ENCODE results near the gene AK9.

GRCh38 chr6:109678240-109678639 lies 12.8 kb downstream of the AK9 start:
- TF ChIP-seq POLR2AphosphoS5 (IDR thresholded peaks at IDR 0.05) (no peak), EP300 (conservative IDR thresholded peaks at IDR 0.05; ENCODE audit: poor library complexity, severe bottlenecking) (no peak), RAD21 (conservative IDR thresholded peaks at IDR 0.05) (no peak), CTCF (IDR thresholded peaks at IDR 0.05; ENCODE audit: poor library complexity, severe bottlenecking) (no peak), EZH2 (IDR thresholded peaks at IDR 0.05; ENCODE audit: borderline replicate concordance, insufficient read depth, low read length, poor library complexity, severe bottlenecking) (no peak), MXI1 (conservative IDR thresholded peaks at IDR 0.05; ENCODE audit: poor library complexity, severe bottlenecking) (no peak), REST (IDR thresholded peaks at IDR 0.05; ENCODE audit: borderline replicate concordance) (no peak), SMC3 (conservative IDR thresholded peaks at IDR 0.05; ENCODE audit: poor library complexity) (no peak)

Data from neural cell (in vitro differentiated cells).